Activated CD4-positive, CD25-positive, alpha-beta regulatory T cell treated with anti-CD3 and anti-CD28 coated beads, Interleukin-2, amount 50 U/mL, for 24 hours (primary cell): Measurements from ENCODE around the gene MINK1.

Source experiments
- ATAC-seq, 2 donors: fragments of 150-1000 bp; cut with Tn5 transposase; one replicate each; pipeline ENCODE4 v1.10.0; 2021; ENCODE audit warnings: mild to moderate bottlenecking in 1 of 2, moderate library complexity in 1 of 2

The MINK1 gene

DNA sequence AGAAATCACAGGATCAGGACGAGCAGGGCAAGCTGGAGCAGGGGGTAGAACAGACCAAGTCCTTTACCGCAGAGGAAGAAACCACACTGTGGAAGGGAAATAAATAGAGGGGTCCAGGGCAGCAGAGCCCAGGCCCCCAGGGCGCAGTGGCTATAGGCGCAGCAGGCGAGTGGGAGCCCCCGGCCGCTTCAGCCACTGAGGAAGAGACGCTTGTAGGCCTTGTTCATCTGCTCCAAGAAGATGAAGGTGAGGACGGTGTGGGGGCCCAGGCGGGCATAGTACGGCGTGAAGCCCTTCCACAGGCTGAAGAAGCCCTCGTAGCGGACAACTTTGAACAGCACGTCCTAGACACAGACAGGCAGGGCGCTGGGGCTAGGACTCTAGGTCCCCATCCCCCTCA is 104.4 kb downstream of the MINK1 start:
- ATAC-seq, result no peak

DNA sequence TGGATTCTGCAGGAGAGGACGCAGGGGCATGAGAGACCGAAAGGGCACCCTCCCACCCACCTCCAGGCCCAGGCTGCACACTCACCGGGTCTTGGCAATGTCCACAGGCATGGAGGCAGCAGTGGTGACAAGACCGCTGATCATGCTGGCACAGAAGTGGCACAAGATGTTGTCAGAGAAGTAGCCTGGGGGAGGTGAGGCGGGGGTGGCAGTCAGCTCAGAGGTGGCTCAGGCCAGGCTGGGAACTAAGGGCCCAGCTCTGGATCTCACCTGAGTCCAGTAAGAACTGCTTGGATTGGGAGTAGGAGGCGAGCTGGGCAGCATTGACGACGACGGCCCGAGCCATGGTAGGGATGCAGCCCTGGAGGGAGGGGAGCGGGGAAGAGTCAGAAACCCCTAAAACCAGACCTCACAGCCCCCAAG is 104.9 kb downstream of the MINK1 start:
- ATAC-seq, result no peak

DNA sequence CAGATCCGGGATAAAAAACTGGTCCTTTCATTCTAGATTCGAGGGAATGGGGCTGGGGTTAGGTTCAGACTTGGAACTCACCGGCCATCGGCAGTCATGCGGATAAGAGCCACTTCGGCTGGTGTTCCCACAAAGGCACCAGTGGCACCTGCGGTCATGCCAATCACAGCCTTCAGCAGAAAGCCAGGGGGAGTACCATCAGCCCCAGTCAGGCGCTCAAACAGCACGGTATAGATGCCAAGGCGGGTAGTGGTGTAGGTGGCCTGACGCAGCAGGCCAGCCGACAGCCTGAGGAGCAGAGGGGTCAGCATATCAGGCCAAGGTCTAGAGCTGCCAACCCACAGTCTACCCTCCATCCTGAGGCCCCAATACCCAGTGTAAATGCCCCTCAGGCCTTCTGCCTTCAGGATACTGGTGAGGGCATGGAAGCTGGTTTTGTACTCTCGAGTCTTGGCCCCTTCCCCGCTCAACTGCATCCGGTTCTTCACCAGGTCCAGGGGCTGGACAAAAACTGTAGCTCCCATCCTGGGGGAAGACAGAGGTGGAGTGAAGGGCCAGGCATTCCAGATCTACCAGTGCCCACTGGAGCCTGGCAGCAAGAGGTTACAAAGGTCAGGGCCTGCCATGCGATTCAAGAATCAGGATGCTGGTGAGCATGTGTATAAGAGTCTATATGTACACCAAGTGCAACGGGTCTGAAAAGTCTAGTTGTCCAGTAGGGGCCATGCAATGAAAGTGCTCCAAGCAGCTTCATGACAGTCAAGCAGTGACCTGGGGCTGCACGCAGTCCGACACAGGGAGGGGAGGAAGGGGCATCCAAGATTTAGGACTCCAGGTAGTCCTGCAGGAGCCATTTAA is 105.8 kb downstream of the MINK1 start:
- ATAC-seq, result no peak

DNA sequence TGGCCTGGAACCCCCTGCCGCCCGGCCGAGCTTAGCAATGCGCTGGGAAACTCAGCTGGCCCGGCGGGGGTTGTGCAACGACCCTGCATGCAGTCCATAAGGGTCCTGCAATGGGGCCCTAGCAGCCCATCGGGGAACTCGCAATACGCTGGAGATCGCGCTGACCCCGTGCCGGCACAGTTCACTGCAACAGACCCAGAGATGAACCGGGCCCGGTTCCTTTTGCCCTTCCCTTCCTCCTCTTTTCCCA is 106.3 kb downstream of the MINK1 start:
- peak; percentile 0 for ATAC-seq

DNA sequence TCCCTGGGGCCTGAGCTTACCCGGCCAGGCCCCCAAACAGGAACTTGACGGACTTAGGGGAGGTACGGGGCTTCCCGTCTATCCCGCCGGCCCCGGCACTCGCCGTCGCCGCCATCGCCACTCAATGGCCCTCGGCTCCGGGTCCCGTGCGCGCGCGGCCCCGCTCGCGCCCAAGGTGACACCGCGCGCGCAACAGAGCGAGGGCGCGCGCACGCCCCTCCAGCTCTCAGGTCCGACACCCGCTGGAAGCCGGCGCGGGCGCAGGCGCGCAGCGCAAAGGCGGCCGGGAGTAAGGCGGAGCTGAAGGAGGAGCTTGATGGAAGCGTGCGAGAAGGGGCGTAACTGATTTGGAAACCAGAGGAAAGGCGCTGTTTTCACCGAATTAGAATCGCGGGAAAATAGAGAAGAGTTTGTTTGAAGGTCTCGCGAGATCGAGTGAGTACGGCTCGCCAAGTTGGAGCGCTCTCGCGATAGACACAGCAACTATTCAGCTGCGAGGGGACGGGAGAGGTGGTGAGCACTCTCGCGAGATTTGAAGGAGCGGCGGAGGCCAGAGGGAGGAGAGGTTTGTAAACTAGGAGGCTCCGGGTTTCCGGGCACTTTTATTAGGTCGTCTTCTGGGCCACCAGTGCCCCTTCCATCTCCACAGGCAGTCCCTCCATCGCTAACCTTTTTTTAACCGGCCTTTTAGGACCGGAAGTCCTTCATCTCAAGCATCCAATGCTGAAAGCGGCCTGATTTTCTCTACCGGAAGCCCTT is 106.8 kb downstream of the MINK1 start, which contains the start of the genes RNF167 and SLC25A11:
Gene RNF167, plus strand, starts transcription at position 473 of the 759 bp plus-strand sequence. CDS start 642 bp downstream, outside the sequence.
Gene SLC25A11, minus strand, starts transcription at position 251 of the 759 bp plus-strand sequence. Its CDS starts 136 bp downstream, at position 115.
- peak; percentile 85 to 86 for ATAC-seq

DNA sequence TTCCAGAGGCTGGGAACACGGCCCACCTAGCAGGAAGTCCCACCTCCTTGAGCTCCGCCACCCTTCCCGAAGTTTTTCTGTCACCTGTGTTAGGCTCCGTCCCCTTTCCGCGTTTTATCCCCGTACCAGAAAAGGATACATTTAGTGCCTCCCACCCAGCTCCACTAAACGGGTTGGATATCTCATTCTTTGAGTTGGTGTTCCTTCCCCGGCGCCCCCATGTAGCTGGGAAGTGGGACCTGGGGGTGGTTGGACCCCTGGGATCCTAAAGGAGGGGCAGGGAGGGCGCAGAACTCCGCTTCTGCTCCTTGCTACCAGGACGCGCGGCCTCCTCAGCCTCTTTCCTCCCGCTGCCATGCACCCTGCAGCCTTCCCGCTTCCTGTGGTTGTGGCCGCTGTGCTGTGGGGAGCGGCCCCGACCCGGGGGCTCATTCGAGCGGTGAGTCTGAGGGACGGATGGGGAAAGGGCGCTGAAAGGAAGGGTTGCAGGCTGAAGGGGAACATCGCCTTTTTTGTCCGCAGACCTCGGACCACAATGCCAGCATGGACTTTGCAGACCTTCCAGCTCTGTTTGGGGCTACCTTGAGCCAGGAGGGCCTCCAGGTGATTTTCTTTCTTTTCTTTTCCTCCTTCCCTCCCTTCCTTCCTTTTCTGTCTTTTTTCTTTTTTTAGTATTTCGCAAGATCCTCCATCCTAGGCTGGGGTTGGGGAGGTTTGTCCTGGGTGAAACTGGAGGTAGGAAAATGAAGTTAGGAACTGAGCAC is 107.6 kb downstream of the MINK1 start:
- no peak for ATAC-seq

DNA sequence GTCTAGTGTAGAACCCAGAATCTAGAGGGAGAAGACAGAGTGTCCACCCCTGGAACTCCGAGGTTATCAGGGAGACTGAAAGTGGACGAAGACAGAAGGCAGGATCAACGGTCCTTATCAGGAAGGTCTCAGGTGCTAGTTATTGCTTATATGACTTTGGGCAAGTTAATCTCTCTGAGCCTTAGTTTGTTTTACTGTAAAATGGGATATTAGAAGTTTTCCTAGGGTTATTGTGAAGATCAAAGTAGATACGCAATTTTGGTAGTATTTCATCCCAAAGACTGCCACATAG is 108.1 kb downstream of the MINK1 start:
- ATAC-seq, result no peak

DNA sequence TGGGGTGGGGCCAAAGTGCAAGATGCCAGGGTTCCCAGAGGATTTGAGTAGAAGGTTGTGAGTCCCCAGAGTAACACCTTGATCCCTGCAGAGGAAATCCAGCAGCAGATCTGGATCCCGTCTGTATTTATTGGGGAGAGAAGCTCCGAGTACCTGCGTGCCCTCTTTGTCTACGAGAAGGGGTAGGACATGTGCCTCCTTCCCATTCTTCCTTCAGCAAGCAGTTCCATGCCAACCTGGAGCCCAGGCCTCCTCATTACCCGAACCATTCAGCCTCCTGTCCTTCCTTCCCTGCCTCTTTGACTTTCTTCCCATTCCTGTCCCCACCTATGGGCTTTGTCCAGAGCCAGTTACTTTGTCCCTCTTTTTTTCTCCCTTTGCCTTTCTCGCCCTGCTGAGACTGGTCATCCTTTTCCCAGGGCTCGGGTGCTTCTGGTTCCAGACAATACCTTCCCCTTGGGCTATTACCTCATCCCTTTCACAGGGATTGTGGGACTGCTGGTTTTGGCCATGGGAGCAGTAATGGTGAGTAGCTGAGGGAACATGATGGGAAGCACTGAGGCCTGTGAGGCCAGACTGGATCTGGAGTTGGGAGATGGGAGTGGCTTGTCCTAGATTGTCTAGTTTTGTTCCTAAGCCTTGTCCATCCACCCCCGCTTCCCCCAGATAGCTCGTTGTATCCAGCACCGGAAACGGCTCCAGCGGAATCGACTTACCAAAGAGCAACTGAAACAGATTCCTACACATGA is 109.8 kb downstream of the MINK1 start:
- ATAC-seq, result no peak

DNA sequence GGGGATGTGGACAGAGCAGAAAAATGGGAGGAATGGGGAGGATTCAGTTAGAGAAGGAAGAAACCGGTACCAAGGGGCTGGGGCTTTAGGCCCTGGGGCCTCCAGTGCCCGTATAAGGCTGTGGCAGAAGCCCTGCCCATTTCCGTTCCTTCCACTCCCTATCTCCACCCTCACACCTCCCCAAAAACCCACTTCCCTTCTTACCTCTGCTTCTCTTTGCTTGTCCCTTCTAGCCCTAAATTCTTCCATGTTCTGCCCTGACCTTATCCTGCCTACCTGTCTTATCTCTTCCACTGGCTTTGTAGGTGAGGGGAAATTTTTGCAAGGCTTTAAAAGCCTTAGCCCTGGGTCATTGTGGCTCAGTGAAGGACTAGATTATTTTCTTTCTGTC is 111.0 kb downstream of the MINK1 start:
- no peak for ATAC-seq

DNA sequence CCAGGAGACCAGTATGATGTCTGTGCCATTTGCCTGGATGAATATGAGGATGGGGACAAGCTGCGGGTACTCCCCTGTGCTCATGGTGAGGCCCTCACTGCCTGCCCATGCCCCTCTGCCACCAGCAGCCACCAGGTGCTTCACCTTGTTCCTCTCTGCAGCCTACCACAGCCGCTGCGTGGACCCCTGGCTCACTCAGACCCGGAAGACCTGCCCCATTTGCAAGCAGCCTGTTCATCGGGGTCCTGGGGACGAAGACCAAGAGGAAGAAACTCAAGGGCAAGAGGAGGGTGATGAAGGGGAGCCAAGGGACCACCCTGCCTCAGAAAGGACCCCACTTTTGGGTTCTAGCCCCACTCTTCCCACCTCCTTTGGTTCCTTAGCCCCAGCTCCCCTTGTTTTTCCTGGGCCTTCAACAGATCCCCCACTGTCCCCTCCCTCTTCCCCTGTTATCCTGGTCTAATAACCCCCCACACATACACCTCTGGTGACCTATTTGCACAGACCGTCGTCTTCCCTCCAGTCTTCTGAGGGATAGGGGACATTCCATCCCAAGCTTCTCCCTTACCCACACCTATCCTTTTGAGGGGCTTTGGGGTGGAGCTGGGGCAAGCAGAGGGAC is 111.5 kb downstream of the MINK1 start:
- ATAC-seq, result no peak

DNA sequence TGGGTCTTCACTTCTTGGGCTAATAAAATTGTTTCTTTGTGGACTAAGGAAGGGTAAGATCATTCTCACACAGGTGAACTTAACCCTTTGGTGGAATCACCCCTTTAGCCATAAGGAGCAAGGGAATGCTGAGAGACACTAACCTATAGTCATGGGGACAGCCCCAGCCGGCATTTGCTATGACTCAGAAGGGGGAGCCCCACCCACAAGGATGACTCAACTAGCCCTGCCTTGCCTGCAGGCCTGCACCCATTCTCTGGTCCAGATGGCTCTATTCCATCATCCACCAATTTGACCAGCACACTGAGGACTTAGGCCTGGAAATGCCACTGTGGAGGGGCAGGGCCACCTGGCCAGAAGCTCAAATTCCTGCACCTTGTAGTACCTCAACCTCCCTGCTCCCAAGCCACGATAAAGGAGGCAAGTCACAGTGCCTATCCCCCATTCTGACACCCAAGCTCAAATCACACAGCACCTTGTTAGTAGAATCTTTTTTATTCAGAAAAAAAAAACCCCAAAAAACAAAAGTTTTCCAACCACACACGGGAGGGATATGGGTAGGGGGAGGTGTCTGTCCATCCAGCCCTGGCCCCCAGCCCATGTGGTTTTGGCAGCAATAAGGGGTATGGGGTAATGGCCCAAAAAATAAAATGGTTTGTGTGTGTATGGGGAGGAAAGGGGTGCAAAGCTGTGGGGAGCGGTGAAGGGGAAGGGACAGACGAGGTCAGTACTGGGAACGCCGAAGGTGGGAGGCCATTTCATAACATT is 112.2 kb downstream of the MINK1 start:
- peak; percentile 47 to 53 for ATAC-seq

DNA sequence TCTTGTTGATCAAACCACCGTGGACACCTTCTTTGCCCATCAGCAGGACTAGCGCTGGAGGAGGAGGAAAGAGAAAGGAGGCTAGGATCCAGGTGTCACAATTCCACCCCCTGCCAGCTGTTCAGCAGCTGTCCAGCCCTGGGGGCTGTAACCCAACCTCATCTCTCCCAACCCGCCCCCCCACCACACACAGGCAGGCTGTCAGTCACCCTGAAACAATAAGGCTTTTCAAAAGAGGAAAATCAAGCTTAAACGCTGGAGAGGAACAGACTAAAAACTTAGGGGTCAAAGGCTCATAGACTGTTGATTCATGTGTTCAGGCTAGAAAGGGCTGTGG is 112.8 kb downstream of the MINK1 start:
- no peak for ATAC-seq

DNA sequence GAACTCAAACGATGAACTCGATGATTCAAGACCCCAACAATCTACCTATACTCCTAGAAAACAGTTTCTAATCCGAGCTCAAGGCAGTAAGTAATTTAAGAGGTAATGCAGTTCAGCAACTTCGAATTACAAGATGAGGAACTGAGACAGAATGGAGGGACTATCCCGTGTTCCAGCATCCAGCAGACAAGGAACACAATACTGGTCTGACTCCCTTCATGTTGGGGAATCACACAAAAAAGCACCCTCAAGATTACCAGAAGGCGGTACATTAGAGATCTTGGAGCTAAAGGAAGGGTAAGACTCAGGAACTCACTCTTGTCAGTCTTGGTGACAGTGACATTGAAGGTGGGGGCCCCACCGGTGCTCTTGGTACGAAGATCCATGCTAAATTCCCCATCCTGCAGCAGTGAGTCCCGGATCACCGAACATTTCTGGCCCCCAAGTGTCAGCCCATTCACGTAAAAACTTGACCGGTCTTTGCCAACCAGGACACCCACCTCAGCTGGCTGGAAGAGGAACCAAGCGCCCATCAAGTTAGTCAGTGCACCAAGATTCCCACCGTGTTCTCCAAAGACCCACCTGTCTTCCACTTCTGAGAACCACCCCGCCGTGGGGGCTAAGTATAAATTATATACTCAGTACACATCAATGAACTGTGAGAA is 113.3 kb downstream of the MINK1 start:
- no peak for ATAC-seq

DNA sequence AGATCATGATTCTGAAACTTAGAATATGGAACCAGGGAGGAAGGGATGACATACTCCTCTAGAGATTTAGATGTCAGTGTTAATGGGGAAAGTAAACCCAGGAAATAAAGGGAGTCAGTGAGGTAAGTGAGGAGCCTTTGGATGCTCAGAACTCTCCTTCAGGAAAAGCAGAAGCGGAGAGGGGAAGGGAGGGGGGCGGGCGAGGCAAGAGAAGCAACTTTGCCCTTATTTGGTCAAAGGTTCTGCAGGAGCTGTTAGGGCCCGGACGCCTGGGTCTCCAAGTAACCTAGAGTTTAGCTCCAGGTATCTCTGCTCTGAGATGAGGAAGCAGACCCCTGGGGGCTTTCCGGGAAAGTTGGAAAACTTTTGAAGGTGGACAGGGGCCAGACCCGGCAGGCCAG is 113.9 kb downstream of the MINK1 start:
- no peak for ATAC-seq
